Testis (tissue), 3 donors: ENCODE measurements around the gene CDKL5. TPM values are rescaled to one million over a fixed set of nuclear protein-coding genes. Genes with fewer than 3 reads are reported as not detected.

Experiments used
- DNase-seq: peaks from one replicate; pipeline ENCODE4 v3.0.0-alpha.2; 2019
- H3K27ac ChIP-seq, 2 donors: fragments of 200-600 bp; sonication (generic); one replicate each; pipeline ENCODE4 v1.5.1; 2019
- H3K27me3 ChIP-seq: fragments of 200-600 bp; sonication (generic); one replicate; pipeline ENCODE4 v1.5.1; 2019
- H3K36me3 ChIP-seq: fragments of 200-600 bp; sonication (generic); one replicate; pipeline ENCODE4 v1.5.1; 2017; ENCODE audit warnings: low read depth; ENCODE audit errors: missing control alignments
- H3K4me1 ChIP-seq: fragments of 200-600 bp; sonication (generic); one replicate; pipeline ENCODE4 v1.5.1; 2019
- H3K4me3 ChIP-seq, 2 donors: fragments of 200-600 bp; sonication (generic); one replicate each; pipeline ENCODE4 v1.5.1; 2017 to 2019
- H3K9me3 ChIP-seq: fragments of 200-600 bp; sonication (generic); one replicate; pipeline ENCODE4 v1.5.1; 2017
- POLR2A ChIP-seq: fragments of 450-650 bp; IDR thresholded peaks from one replicate; pipeline ENCODE4 v1.6.1; 2017; ENCODE audit warnings: antibody characterized with exemption, mild to moderate bottlenecking, moderate library complexity
- WGBS, 2 donors: methylation state at CpG; one replicate each; pipeline ENCODE4 v1.1.5; 2018; 5-methylcytosine and 5-hydroxymethylcytosine counted together
- intact Hi-C: fragments of 100-400 bp; cut with DNase I; formaldehyde crosslinking; loops from one replicate; pipeline ENCODE4 v1.15.1; 2023; ENCODE audit warnings: low total_unique reads
- polyA plus RNA-seq: library from polyadenylated mRNA; stranded (reverse); fragments of 350-450 nt; fragmentation: Illumina TruSeq; extraction: RNeasy Lipid Tissue Mini Kit (QIAGEN cat#74804); gene quantifications from one replicate; pipeline ENCODE4 v1.2.3, GENCODE V29; 2014; ENCODE audit warnings: low read depth, low replicate concordance; ENCODE audit not compliant: insufficient read depth
- total RNA-seq, 2 donors: library from RNA; depleted of rRNA; stranded (reverse); fragments of >200 nt; gene quantifications; one replicate each; pipeline ENCODE4 v1.2.3, GENCODE V29; 2016
- TF ChIP-seq, protein P1 (sequence below), 3 experiments: fragments of 450-650 bp in 2 of 3; fragments of 200-600 bp in 1 of 3; sonication (generic) in 1 of 3; IDR thresholded peaks; one replicate each; pipeline ENCODE4 v1.5.1; 2016 to 2019; ENCODE audit warnings: antibody characterized with exemption in 3 of 3, mild to moderate bottlenecking in 2 of 3, moderate library complexity in 1 of 3

Gene CDKL5
- total and polyA plus RNA-seq, 3 donors from 2014 or later: 20.1 to 24.7 (median 21.1) TPM

DNA sequence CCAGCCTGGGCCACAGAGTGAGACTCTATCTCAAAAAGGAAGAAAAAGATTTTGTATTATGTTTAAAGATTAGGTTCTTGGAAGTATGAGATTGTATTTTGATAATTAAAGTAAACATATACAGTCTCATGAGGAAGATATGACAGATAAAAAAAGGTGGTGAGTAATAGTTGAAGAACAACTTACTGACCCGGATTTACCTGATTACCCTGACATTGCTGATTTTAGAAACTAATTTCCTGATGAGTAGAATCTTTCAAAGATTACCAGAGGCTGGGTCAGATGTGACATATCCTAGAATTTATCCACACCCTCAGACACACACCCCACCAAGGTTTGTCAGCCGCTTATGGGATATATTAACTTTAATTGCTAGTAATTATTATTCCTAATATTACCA, 9.5 kb downstream of the CDKL5 start:
- no peak for DNase-seq
- intact Hi-C loops: no loop called here
- H3K4me3 ChIP-seq: no peak overlapping the region
- H3K4me1 ChIP-seq: no peaks in the 10 kb centered on the region
- H3K27me3 ChIP-seq: no peaks in the 10 kb centered on the region
- no peaks in the 10 kb centered on the region for H3K36me3 ChIP-seq
- H3K9me3 ChIP-seq: no peaks in the 10 kb centered on the region
- H3K27ac ChIP-seq: no peak overlapping the region
- WGBS, 2 donors: 89 to 91% methylated on average over 2 of the region's 2 CpGs
- no peak for TF ChIP-seq POLR2A
- TF ChIP-seq, protein P1, sequence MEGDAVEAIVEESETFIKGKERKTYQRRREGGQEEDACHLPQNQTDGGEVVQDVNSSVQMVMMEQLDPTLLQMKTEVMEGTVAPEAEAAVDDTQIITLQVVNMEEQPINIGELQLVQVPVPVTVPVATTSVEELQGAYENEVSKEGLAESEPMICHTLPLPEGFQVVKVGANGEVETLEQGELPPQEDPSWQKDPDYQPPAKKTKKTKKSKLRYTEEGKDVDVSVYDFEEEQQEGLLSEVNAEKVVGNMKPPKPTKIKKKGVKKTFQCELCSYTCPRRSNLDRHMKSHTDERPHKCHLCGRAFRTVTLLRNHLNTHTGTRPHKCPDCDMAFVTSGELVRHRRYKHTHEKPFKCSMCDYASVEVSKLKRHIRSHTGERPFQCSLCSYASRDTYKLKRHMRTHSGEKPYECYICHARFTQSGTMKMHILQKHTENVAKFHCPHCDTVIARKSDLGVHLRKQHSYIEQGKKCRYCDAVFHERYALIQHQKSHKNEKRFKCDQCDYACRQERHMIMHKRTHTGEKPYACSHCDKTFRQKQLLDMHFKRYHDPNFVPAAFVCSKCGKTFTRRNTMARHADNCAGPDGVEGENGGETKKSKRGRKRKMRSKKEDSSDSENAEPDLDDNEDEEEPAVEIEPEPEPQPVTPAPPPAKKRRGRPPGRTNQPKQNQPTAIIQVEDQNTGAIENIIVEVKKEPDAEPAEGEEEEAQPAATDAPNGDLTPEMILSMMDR (IDR thresholded peaks at IDR 0.05): no peak

DNA sequence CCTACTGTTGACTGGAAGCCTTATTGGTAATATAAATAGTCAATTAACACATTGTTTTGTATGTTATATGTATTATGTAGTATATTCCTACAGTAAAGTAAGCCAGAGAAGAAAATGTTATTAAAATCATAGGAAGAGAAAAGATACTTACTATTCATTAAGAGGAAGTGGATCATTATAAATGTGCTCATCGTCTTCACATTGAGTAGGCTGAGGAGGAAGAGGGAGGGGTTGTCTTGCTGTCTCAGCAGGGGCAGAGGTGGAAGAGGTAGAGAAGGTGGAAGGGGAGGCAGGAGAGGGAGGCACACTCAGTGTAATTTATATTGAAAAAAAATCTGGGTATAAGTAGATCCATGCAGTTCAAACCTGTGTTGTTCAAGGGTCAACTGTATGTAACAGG, 10.6 kb downstream of the CDKL5 start:
- H3K36me3 ChIP-seq: no peaks in the 10 kb centered on the region
- no peaks in the 10 kb centered on the region for H3K27me3 ChIP-seq
- H3K4me3 ChIP-seq: no peak overlapping the region
- intact Hi-C loops: no loop called here
- TF ChIP-seq, protein P1 (IDR thresholded peaks at IDR 0.05): no peak
- TF ChIP-seq POLR2A: no peak
- H3K9me3 ChIP-seq: no peaks in the 10 kb centered on the region
- H3K27ac ChIP-seq: no peak overlapping the region
- 83 to 92% methylated on average over 1 of the region's 1 CpG for WGBS, 2 donors
- no peaks in the 10 kb centered on the region for H3K4me1 ChIP-seq
- DNase-seq: no peak

DNA sequence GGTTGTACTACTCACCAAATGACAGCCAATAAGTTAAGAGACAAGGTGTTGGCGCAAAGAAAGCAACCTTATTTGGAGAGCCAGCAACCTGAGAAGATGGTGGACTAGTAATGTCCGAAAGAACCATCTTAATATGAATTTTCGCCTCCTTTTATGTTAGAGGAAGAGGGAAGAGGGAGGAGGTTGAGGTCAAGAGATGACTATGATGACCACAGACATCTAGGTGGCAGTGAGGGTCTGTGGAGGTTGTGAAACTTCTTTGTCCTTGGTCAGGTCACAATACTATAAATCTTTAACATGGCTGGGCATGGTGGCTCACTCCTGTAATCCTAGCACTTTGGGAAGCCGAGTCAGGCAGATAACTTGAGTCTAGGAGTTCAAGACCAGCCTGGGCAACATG, 15.4 kb downstream of the CDKL5 start:
- intact Hi-C loops: no loop called here
- no peaks in the 10 kb centered on the region for H3K36me3 ChIP-seq

DNA sequence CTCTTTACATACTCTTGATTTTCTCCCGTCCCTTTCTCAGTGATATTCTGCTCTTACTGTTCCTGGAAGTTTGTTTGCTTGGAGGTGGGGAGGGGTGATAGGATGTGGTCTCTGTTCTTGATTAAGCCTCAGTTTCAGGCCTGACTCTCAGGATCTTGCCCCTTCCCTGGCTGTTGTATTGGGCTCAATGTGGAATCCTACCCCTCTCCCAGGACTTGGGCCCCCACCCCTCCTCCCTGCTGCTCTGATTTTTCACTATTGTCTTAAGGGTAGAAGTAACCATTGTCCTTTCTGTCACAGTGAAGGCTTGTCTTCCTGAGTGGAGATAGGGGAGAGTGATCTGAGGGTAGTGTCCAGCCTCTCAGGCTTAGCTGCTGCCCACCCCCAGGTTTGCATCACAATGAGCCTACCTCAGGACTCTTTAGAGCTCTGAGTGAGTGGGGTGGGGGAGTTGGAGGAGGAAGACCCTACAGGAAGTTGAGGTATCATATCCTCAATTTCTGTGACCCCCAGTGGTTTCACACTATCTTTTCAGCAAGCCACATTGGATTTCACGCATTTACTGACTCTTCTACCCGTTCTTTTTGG, 16.5 kb downstream of the CDKL5 start:
- H3K36me3 ChIP-seq: no peaks in the 10 kb centered on the region
- H3K4me1 ChIP-seq: no peaks in the 10 kb centered on the region
- no peak for DNase-seq
- WGBS, 2 donors: 89 to 100% methylated on average over 3 of the region's 3 CpGs
- H3K27me3 ChIP-seq: no peaks in the 10 kb centered on the region
- intact Hi-C loops: no loop called here
- no peak overlapping the region for H3K27ac ChIP-seq
- no peak overlapping the region for H3K4me3 ChIP-seq
- no peaks in the 10 kb centered on the region for H3K9me3 ChIP-seq
- no peak for TF ChIP-seq POLR2A
- TF ChIP-seq, protein P1 (IDR thresholded peaks at IDR 0.05): no peak

More for the DNA sequence above, 15.4 kb downstream of the CDKL5 start:
- WGBS, 2 donors: 94% methylated on average over 4 of the region's 4 CpGs
- no peak for DNase-seq
- no peak overlapping the region for H3K27ac ChIP-seq
- no peaks in the 10 kb centered on the region for H3K4me1 ChIP-seq
- no peak for TF ChIP-seq POLR2A
- TF ChIP-seq, protein P1 (IDR thresholded peaks at IDR 0.05): no peak
- H3K4me3 ChIP-seq: no peak overlapping the region
- no peaks in the 10 kb centered on the region for H3K9me3 ChIP-seq
- no peaks in the 10 kb centered on the region for H3K27me3 ChIP-seq

DNA sequence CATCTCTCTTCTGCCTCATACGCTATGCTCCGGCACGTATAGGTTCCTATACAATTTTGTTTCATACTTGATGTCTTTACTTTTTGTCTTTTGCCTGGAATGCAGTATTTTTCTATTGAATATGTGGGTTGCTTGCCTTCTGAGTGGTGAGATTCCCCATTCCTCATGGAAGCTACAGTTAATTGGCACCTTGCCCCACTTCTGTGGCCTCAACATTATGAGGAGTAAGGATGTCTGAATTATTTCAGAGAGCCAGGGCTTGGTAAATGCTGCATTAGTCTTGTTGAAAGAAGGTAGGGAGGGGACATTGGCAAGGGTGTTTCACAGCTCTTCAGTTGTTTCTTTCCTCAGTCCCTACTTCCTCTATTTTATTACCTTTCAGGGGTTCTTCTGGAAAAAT, 23.0 kb downstream of the CDKL5 start:
- no peak for TF ChIP-seq POLR2A
- TF ChIP-seq, protein P1 (IDR thresholded peaks at IDR 0.05): no peak
- Histone ChIP-seq H3K4me3 (no peak overlapping the region), H3K27me3 (no peaks in the 10 kb centered on the region), H3K27ac (no peak overlapping the region), H3K9me3 (no peaks in the 10 kb centered on the region), H3K36me3 (no peaks in the 10 kb centered on the region), H3K4me1 (no peaks in the 10 kb centered on the region)
- intact Hi-C loops: no loop called here
- WGBS, 2 donors: 95 to 98% methylated on average over 3 of the region's 3 CpGs
- DNase-seq: no peak
